AG10803 (cell line): ENCODE results near the gene ADRA2B.
"Not testable (repeated sequence)": the region's sequence is repeated elsewhere in the genome, so short reads cannot be mapped to it uniquely, and the experiment has no call there.

Experiments
- DNase-seq: peaks from one replicate; pipeline ENCODE4 v3.0.0; 2010; ENCODE audit warnings: low read depth
- H3K4me3 ChIP-seq: 2 replicates; pipeline ENCODE4 v1.5.1; 2011; ENCODE audit warnings: mild to moderate bottlenecking, low read length, control low read depth
- TF ChIP-seq, protein P1 (sequence below): conservative IDR thresholded peaks from 2 replicates; pipeline ENCODE4 v1.5.1; 2011; ENCODE audit warnings: mild to moderate bottlenecking, low read length, control low read depth, inconsistent platforms

Gene ADRA2B

GRCh38 chr2:96116424-96116878, at the start of gene ADRA2B:
ADRA2B (minus strand) TSS chr2:96116571; CDS start chr2:96116149, 422 bp downstream.
- DNase-seq = no peak
- H3K4me3 ChIP-seq = no peak within 1 kb of the TSS

GRCh38 chr2:96164459-96165184, 48.3 kb upstream of the ADRA2B start:
- no peak overlapping the region for H3K4me3 ChIP-seq
- TF ChIP-seq, protein P1, sequence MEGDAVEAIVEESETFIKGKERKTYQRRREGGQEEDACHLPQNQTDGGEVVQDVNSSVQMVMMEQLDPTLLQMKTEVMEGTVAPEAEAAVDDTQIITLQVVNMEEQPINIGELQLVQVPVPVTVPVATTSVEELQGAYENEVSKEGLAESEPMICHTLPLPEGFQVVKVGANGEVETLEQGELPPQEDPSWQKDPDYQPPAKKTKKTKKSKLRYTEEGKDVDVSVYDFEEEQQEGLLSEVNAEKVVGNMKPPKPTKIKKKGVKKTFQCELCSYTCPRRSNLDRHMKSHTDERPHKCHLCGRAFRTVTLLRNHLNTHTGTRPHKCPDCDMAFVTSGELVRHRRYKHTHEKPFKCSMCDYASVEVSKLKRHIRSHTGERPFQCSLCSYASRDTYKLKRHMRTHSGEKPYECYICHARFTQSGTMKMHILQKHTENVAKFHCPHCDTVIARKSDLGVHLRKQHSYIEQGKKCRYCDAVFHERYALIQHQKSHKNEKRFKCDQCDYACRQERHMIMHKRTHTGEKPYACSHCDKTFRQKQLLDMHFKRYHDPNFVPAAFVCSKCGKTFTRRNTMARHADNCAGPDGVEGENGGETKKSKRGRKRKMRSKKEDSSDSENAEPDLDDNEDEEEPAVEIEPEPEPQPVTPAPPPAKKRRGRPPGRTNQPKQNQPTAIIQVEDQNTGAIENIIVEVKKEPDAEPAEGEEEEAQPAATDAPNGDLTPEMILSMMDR = no peak
- no peak for DNase-seq

More at GRCh38 chr2:96116424-96116878, at the start of gene ADRA2B:
- TF ChIP-seq, protein P1 = no peak

DNA sequence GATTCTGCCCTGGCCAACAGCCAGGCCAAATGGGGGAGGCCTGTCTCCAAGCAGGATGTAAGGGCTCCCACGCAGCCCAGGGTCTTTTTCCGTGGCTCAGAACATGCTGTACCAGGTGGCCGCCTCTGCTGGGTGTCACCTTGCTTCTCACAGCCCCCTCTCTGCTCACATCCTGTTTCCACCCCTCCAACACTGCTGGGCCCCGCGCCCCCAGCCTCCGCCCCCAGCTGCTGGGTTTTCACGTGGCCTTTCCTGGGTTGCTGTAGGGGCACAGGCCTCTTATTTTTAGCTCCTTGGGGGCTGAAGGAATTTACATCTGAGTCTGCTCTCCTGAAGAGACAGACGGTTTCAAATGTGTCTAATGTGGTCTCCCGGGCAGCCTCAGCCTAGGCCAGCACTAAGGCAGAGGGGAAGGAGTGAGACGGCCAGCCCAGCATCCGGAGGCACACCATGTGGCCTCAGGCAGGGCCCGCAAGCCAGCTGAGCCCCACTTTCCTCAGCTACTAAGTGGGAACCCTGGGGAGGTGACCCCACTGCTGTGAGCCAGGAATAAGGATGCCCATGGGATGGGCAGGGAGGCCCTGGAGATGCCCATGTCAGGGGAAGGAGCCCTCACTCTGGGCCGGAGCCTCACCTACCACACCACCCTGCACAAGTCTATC, 47.5 kb upstream of the ADRA2B start:
- DNase-seq = no peak
- TF ChIP-seq, protein P1 = no peak
- no peak overlapping the region for H3K4me3 ChIP-seq

- DNase-seq = no peak
- H3K4me3 ChIP-seq = no peak overlapping the region
- TF ChIP-seq, protein P1 = no peak
These were observed 47.0 kb upstream of the ADRA2B start for GRCh38 chr2:96163415-96163767.

DNA sequence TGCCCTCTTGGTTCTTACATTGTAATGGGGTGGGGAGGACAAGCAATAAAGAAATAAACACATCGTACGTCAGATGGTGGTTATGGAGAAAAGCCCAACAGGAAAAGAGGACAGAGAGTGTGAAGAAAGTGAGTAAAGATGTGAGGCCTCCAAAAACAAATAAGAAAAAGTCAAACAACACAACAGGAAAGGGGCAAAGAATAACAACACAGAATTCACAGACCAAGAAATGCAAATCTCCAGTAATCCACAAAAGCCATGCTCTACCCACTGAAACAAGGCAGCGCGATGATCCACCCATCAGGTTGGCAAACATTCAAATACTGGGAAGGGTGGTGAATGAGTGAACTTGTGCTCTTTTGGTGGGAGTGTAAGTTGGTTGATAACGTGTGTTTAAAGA, 45.5 kb upstream of the ADRA2B start:
- H3K4me3 ChIP-seq = no peak overlapping the region
- no peak for DNase-seq
- TF ChIP-seq, protein P1 = no peak

DNA sequence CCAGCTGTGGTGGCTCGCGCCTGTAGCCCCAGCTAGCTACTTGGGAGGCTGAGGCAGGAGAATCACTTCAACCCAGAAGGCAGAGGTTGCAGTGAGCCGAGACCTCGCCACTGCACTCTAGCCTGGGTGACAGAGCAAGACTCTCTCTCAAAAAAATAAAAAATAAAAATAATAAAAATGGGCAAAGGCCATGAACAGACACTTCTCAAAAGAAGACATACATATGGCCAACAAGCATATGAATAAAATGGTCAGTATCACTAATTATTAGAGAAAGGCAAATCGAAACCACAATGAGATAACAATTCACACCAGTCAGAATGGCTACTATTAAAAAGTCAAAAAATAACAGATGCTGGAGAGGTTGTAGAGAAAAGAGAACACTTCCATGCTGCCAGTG, 44.0 kb upstream of the ADRA2B start:
- not testable (repeated sequence) for H3K4me3 ChIP-seq, DNase-seq

GRCh38 chr2:96159084-96159830, 42.9 kb upstream of the ADRA2B start:
- no peak overlapping the region for H3K4me3 ChIP-seq
- TF ChIP-seq, protein P1 = no peak
- no peak for DNase-seq
